ENCODE results near the gene AFF3. TPM values are rescaled to one million over a fixed set of nuclear protein-coding genes. Genes with fewer than 3 reads are reported as not detected.

Gene AFF3
- total and polyA plus RNA-seq, 2 of the 8 experiments (the other 6 are each of a cell fraction or from before 2014, with no cell fraction given) = 0.27 to 3.0 TPM

DNA sequence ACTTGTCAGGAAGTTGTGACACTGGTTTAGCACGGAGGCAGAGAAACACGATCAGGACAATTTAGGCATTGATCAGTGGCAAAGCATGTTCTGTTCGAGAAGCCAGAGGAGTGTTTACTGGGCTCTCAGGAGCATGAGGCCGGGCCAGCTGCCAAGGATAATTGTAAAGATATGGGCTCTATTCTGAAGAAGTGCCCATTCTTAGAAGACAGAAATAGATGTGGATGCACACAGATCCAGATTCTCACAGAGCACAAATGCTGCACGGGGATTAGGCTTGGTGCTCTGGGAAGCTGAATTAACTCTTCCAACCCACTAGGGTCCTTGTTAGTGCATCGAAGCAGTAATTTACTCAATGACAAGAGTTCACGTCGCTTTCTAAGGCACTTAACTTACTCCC is 16.2 kb downstream of the AFF3 start:
- ChIA-PET POLR2A (ENCODE audit: partially characterized antibody) (no interaction called here), CTCF (ENCODE audit: partially characterized antibody) (no interaction called here)
- no peak overlapping the region for H3K9ac ChIP-seq (replicated peaks in 1 of 4; ENCODE audit: extremely low read depth in 1 of 4, low read depth in 3 of 4, low read length in 3 of 4)
- no peak overlapping the region for H3K4ac ChIP-seq (replicated peaks; ENCODE audit: insufficient read length, low read depth, low read length)
- H4K91ac ChIP-seq (replicated peaks; ENCODE audit: insufficient read length, low read length) = no peak overlapping the region
- no peak overlapping the region for H2BK15ac ChIP-seq (ENCODE audit: low read length)
- no peaks in the 10 kb centered on the region for H3K23me2 ChIP-seq (ENCODE audit: low read depth, low read length)
- no peak overlapping the region for H3K4me2 ChIP-seq (ENCODE audit: insufficient read depth in 1 of 2, low read depth in 2 of 2, low read length in 2 of 2)
- no peak overlapping the region for H3K27ac ChIP-seq (ENCODE audit: low read depth, low read length)
- H4K20me1 ChIP-seq (replicated peaks in 1 of 2; ENCODE audit: control insufficient read depth in 1 of 2, insufficient read depth in 2 of 2, low read length in 2 of 2) = peaks cover 0 to 3% of the 10 kb centered on the region in 2 experiments
- no peak overlapping the region for H2BK5ac ChIP-seq (ENCODE audit: low read depth, low read length)
- no peaks in the 10 kb centered on the region for H3K36me3 ChIP-seq (ENCODE audit: control insufficient read depth in 2 of 4, insufficient read depth in 4 of 4, low read length in 3 of 4)
- 93% methylated on average over 8 of the region's 8 CpGs; no CpG with 5 or more reads in 1 of the 2 experiments for WGBS, 2 experiments (ENCODE audit: extremely low coverage in 1 of 2, insufficient coverage in 1 of 2, insufficient read length in 1 of 2, insufficient replicate concordance in 2 of 2, low coverage in 1 of 2, low lambda C conversion rate in 2 of 2, missing lambda C conversion rate in 1 of 2)
- H3K27me3 ChIP-seq (replicated peaks in 1 of 4; ENCODE audit: control insufficient read depth in 3 of 4, extremely low read depth in 1 of 4, insufficient read depth in 3 of 4, low read length in 3 of 4) = peaks cover 10 to 37% (median 21%) of the 10 kb centered on the region in 4 experiments
- no peak overlapping the region; the same call in 1 of the 2 replicates for H2BK12ac ChIP-seq (ENCODE audit: low read depth, low read length)
- DNase-seq (ENCODE audit: low read depth in 1 of 2, low spot score in 2 of 2) = no peak
- no peak for FAIRE-seq
- H4K8ac ChIP-seq (ENCODE audit: extremely low read depth, insufficient read depth, low read length) = no peak overlapping the region
- no peaks in the 10 kb centered on the region for H3K4me1 ChIP-seq (replicated peaks in 1 of 4; ENCODE audit: control insufficient read depth in 3 of 4, insufficient read depth in 4 of 4, low read length in 3 of 4)
- H3K14ac ChIP-seq (ENCODE audit: insufficient read length) = no peak overlapping the region
- no peaks in the 10 kb centered on the region for H3K9me3 ChIP-seq (ENCODE audit: insufficient read depth in 2 of 2, low read depth in 1 of 2, low read length in 1 of 2)
- H2AK5ac ChIP-seq (ENCODE audit: low read depth, low read length) = no peak overlapping the region
- H2BK20ac ChIP-seq (ENCODE audit: low read length) = no peak overlapping the region
- no peaks in the 10 kb centered on the region for H3K79me1 ChIP-seq (ENCODE audit: low read depth, low read length)
- no peak overlapping the region for H3K23ac ChIP-seq (ENCODE audit: insufficient read length)
- H3K56ac ChIP-seq (replicated peaks; ENCODE audit: insufficient read length, low read depth, low read length) = no peak overlapping the region
- H4K5ac ChIP-seq (ENCODE audit: insufficient read length, low read depth, low read length) = no peak overlapping the region
- H2AFZ ChIP-seq (ENCODE audit: low read length) = no peak overlapping the region
- H3K4me3 ChIP-seq (ENCODE audit: extremely low read depth in 1 of 4, insufficient read depth in 2 of 4, low read depth in 3 of 4, low read length in 4 of 4) = no peak overlapping the region
- no peak overlapping the region for H2BK120ac ChIP-seq (replicated peaks; ENCODE audit: low read depth, low read length)
- no peaks in the 10 kb centered on the region for H3K79me2 ChIP-seq (ENCODE audit: control insufficient read depth in 1 of 2, insufficient read depth in 2 of 2, low read length in 2 of 2)
- H3K18ac ChIP-seq (ENCODE audit: extremely low read depth, low read length) = no peak overlapping the region
- TF ChIP-seq HDAC2 (IDR thresholded peaks at IDR 0.05; ENCODE audit: borderline replicate concordance in 1 of 2, low read depth in 2 of 2, low read length in 2 of 2) = no peak
